ENCODE results near the gene CNTN2. TPM values are rescaled to one million over a fixed set of nuclear protein-coding genes. Genes with fewer than 3 reads are reported as not detected.

CNTN2 gene
- polyA plus RNA-seq, 1 donor (not counting 4 experiments of a cell fraction or from before 2014, with no cell fraction given) = not detected

DNA sequence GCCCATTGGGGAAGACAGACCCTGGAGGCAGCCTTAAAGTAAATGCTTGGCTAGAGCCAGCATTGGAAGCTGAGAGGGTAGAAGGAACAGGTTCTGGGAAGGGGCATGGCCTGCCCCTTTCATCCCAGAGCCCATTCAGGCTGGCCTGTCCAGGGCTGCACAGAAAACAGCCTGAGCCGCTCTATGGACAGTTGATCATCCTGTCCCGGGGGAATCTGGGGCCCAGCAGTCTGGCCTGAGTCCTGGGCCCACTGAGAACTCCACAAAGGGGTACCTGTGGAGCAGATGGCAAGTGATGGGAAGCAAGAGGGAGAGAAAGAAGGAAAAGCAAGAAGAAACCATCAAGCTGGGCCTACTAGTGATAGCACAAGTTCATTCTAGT is 28.0 kb downstream of the CNTN2 start:
- H3K9me3 ChIP-seq (ENCODE audit: control insufficient read depth, low read depth, low read length) = no peaks in the 10 kb centered on the region
- H3K4me3 ChIP-seq (ENCODE audit: control insufficient read depth in 2 of 3, extremely low read depth in 1 of 3, insufficient read depth in 2 of 3, low read depth in 1 of 3, low read length in 3 of 3) = no peak overlapping the region
- TF ChIP-seq, protein P1, sequence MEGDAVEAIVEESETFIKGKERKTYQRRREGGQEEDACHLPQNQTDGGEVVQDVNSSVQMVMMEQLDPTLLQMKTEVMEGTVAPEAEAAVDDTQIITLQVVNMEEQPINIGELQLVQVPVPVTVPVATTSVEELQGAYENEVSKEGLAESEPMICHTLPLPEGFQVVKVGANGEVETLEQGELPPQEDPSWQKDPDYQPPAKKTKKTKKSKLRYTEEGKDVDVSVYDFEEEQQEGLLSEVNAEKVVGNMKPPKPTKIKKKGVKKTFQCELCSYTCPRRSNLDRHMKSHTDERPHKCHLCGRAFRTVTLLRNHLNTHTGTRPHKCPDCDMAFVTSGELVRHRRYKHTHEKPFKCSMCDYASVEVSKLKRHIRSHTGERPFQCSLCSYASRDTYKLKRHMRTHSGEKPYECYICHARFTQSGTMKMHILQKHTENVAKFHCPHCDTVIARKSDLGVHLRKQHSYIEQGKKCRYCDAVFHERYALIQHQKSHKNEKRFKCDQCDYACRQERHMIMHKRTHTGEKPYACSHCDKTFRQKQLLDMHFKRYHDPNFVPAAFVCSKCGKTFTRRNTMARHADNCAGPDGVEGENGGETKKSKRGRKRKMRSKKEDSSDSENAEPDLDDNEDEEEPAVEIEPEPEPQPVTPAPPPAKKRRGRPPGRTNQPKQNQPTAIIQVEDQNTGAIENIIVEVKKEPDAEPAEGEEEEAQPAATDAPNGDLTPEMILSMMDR (optimal IDR thresholded peaks at IDR 0.05 in 1 of 3, IDR thresholded peaks at IDR 0.05 in 1 of 3, conservative IDR thresholded peaks at IDR 0.05 in 1 of 3; ENCODE audit: extremely low read depth in 1 of 3, insufficient read depth in 2 of 3, low read length in 3 of 3) = no peak
- TF ChIP-seq EZH2 (IDR thresholded peaks at IDR 0.05; ENCODE audit: low read length) = no peak
- no peaks in the 10 kb centered on the region for H3K36me3 ChIP-seq (ENCODE audit: control insufficient read depth in 2 of 2, extremely low read depth in 1 of 2, insufficient read depth in 2 of 2, low read length in 2 of 2)
- DNase-seq (ENCODE audit: low read depth, low spot score) (no peak), FAIRE-seq (no peak)
- no peaks in the 10 kb centered on the region for H4K20me1 ChIP-seq (ENCODE audit: control insufficient read depth, extremely low read depth, insufficient read depth, low read length)
- H3K9me1 ChIP-seq (ENCODE audit: control insufficient read depth, extremely low read depth, insufficient read depth, low read length) = no peaks in the 10 kb centered on the region
- no peak overlapping the region for H3K4me2 ChIP-seq (ENCODE audit: control insufficient read depth, extremely low read depth, insufficient read depth, low read depth, low read length)
- H3K4me1 ChIP-seq (ENCODE audit: control insufficient read depth, extremely low read depth, insufficient read depth, low read length) = peaks cover 20% of the 10 kb centered on the region
- no peak overlapping the region for H3K9ac ChIP-seq (ENCODE audit: control insufficient read depth, extremely low read depth, insufficient read depth, low read length)
- dilution Hi-C loops (cut with MboI; ENCODE audit: extremely low pct_ligation_motif_present, low sequenced_read_pairs) = no loop called here
- H3K27ac ChIP-seq (ENCODE audit: control insufficient read depth, insufficient read depth, low read length) = no peak overlapping the region
- H3K27me3 ChIP-seq (ENCODE audit: control insufficient read depth, extremely low read depth, insufficient read depth, low read length) = no peaks in the 10 kb centered on the region
- H3K79me2 ChIP-seq (ENCODE audit: control insufficient read depth, insufficient read depth, low read length) = no peaks in the 10 kb centered on the region
- no peak overlapping the region for H2AFZ ChIP-seq (ENCODE audit: control insufficient read depth, low read length)

DNA sequence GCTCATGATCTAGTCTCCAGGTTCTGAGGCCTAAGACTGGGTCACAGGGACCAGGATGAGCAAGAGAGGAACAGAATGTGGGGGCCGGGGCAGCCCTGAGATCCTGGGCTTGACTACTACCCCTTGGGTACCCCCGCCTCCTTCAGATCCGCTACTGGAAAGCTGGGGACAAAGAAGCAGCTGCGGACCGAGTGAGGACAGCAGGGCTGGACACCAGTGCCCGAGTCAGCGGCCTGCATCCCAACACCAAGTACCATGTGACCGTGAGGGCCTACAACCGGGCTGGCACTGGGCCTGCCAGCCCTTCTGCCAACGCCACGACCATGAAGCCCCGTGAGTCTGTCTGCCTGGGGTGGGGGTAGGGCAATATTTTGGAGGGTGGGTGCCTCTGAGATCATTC is 28.8 kb downstream of the CNTN2 start:
- no peak for DNase-seq (ENCODE audit: low read depth, low spot score)
- TF ChIP-seq, protein P1 (optimal IDR thresholded peaks at IDR 0.05 in 1 of 3, IDR thresholded peaks at IDR 0.05 in 1 of 3, conservative IDR thresholded peaks at IDR 0.05 in 1 of 3; ENCODE audit: extremely low read depth in 1 of 3, insufficient read depth in 2 of 3, low read length in 3 of 3) = no peak
- no peak for TF ChIP-seq EZH2 (IDR thresholded peaks at IDR 0.05; ENCODE audit: low read length)
- Histone ChIP-seq H2AFZ (ENCODE audit: control insufficient read depth, low read length) (no peak overlapping the region), H3K4me1 (ENCODE audit: control insufficient read depth, extremely low read depth, insufficient read depth, low read length) (peaks cover 20% of the 10 kb centered on the region), H3K9me3 (ENCODE audit: control insufficient read depth, low read depth, low read length) (no peaks in the 10 kb centered on the region), H3K9me1 (ENCODE audit: control insufficient read depth, extremely low read depth, insufficient read depth, low read length) (no peaks in the 10 kb centered on the region), H3K36me3 (ENCODE audit: control insufficient read depth in 2 of 2, extremely low read depth in 1 of 2, insufficient read depth in 2 of 2, low read length in 2 of 2) (no peaks in the 10 kb centered on the region), H3K9ac (ENCODE audit: control insufficient read depth, extremely low read depth, insufficient read depth, low read length) (no peak overlapping the region), H3K4me3 (ENCODE audit: control insufficient read depth in 2 of 3, extremely low read depth in 1 of 3, insufficient read depth in 2 of 3, low read depth in 1 of 3, low read length in 3 of 3) (no peak overlapping the region), H3K27ac (ENCODE audit: control insufficient read depth, insufficient read depth, low read length) (no peak overlapping the region), H3K27me3 (ENCODE audit: control insufficient read depth, extremely low read depth, insufficient read depth, low read length) (no peaks in the 10 kb centered on the region), H4K20me1 (ENCODE audit: control insufficient read depth, extremely low read depth, insufficient read depth, low read length) (no peaks in the 10 kb centered on the region), H3K4me2 (ENCODE audit: control insufficient read depth, extremely low read depth, insufficient read depth, low read depth, low read length) (no peak overlapping the region), H3K79me2 (ENCODE audit: control insufficient read depth, insufficient read depth, low read length) (no peaks in the 10 kb centered on the region)
- FAIRE-seq = no peak
- dilution Hi-C loops (cut with MboI; ENCODE audit: extremely low pct_ligation_motif_present, low sequenced_read_pairs) = no loop called here
